ENCODE data around the gene NDUFC1.

Gene NDUFC1

GRCh38 chr4:139286186-139286698, 16.0 kb downstream of the NDUFC1 start:
- no peak for ATAC-seq
- TF ChIP-seq GLIS3 (CRISPR knock-in tag; IDR thresholded peaks at IDR 0.05) (no peak), PATZ1 (CRISPR knock-in tag; IDR thresholded peaks at IDR 0.05; ENCODE audit: borderline replicate concordance) (no peak), ZNF70 (CRISPR knock-in tag; IDR thresholded peaks at IDR 0.05) (no peak), BACH2 (CRISPR knock-in tag; IDR thresholded peaks at IDR 0.05; ENCODE audit: borderline replicate concordance) (no peak), TCF4 (CRISPR knock-in tag; IDR thresholded peaks at IDR 0.05; ENCODE audit: borderline replicate concordance) (no peak), RARB (CRISPR knock-in tag; IDR thresholded peaks at IDR 0.05) (no peak), CSRNP3 (CRISPR knock-in tag; IDR thresholded peaks at IDR 0.05) (no peak), ZC3H10 (CRISPR knock-in tag; IDR thresholded peaks at IDR 0.05) (no peak), ZFP3 (CRISPR knock-in tag; IDR thresholded peaks at IDR 0.05) (no peak), SNAI2 (CRISPR knock-in tag; IDR thresholded peaks at IDR 0.05) (no peak), POU6F1 (CRISPR knock-in tag; IDR thresholded peaks at IDR 0.05; ENCODE audit: borderline replicate concordance, low read depth) (no peak), ZFP30 (CRISPR knock-in tag; IDR thresholded peaks at IDR 0.05) (no peak), TSHZ2 (CRISPR knock-in tag; IDR thresholded peaks at IDR 0.05) (no peak)

GRCh38 chr4:139282721-139283075, 19.6 kb downstream of the NDUFC1 start:
- TF ChIP-seq TCF4 (CRISPR knock-in tag; IDR thresholded peaks at IDR 0.05; ENCODE audit: borderline replicate concordance) (no peak), ESRRG (CRISPR knock-in tag; IDR thresholded peaks at IDR 0.05) (no peak), CSDC2 (CRISPR knock-in tag; IDR thresholded peaks at IDR 0.05) (no peak), GLIS3 (CRISPR knock-in tag; IDR thresholded peaks at IDR 0.05) (no peak), ZC3H10 (CRISPR knock-in tag; IDR thresholded peaks at IDR 0.05) (no peak), BACH2 (CRISPR knock-in tag; IDR thresholded peaks at IDR 0.05; ENCODE audit: borderline replicate concordance) (no peak), SNAI2 (CRISPR knock-in tag; IDR thresholded peaks at IDR 0.05) (no peak)
- peak; percentile 6; the same call in 2 of the 3 replicates for ATAC-seq

- TF ChIP-seq CSRNP3 (CRISPR knock-in tag; IDR thresholded peaks at IDR 0.05) (no peak), ZNF70 (CRISPR knock-in tag; IDR thresholded peaks at IDR 0.05) (no peak), ZNF8 (CRISPR knock-in tag; IDR thresholded peaks at IDR 0.05) (no peak), OSR1 (CRISPR knock-in tag; IDR thresholded peaks at IDR 0.05) (no peak), ISL1 (CRISPR knock-in tag; IDR thresholded peaks at IDR 0.05) (no peak), ZFP3 (CRISPR knock-in tag; IDR thresholded peaks at IDR 0.05) (no peak), ESRRG (CRISPR knock-in tag; IDR thresholded peaks at IDR 0.05) (no peak), ZFP30 (CRISPR knock-in tag; IDR thresholded peaks at IDR 0.05) (no peak), TSHZ2 (CRISPR knock-in tag; IDR thresholded peaks at IDR 0.05) (no peak), BACH2 (CRISPR knock-in tag; IDR thresholded peaks at IDR 0.05; ENCODE audit: borderline replicate concordance) (no peak), RARB (CRISPR knock-in tag; IDR thresholded peaks at IDR 0.05) (no peak), CSDC2 (CRISPR knock-in tag; IDR thresholded peaks at IDR 0.05) (no peak), POU6F1 (CRISPR knock-in tag; IDR thresholded peaks at IDR 0.05; ENCODE audit: borderline replicate concordance, low read depth) (no peak), ZC3H10 (CRISPR knock-in tag; IDR thresholded peaks at IDR 0.05) (no peak), ZNF565 (CRISPR knock-in tag; conservative IDR thresholded peaks at IDR 0.05; ENCODE audit: low read depth) (no peak)
- peak; percentile 62 for ATAC-seq
Measured at GRCh38 chr4:139282065-139282720, 20.1 kb downstream of the NDUFC1 start.
